GM12801 (cell line): ENCODE data around the gene NME4.

Experiments used
- CTCF ChIP-seq: IDR thresholded peaks from one replicate; pipeline ENCODE4 v1.5.1; 2011; ENCODE audit warnings: control low read depth; ENCODE audit not compliant: insufficient read length; ENCODE audit errors: extremely low read depth

The NME4 gene

GRCh38 chr16:380762-381011 lies 16.3 kb upstream of the NME4 start:
- TF ChIP-seq CTCF: no peak

- no peak for TF ChIP-seq CTCF
Measured at GRCh38 chr16:381012-381788, 15.8 kb upstream of the NME4 start.

GRCh38 chr16:381789-382717 lies 14.9 kb upstream of the NME4 start, which contains the start of gene PGAP6:
Gene PGAP6, minus strand, starts transcription at chr16:381978. Its CDS starts 157 bp downstream, at chr16:381821.
- TF ChIP-seq CTCF: no peak

- TF ChIP-seq CTCF: no peak
Measured at GRCh38 chr16:383326-384051, 13.5 kb upstream of the NME4 start.

- no peak for TF ChIP-seq CTCF
Measured at GRCh38 chr16:386641-387156, 10.3 kb upstream of the NME4 start.

GRCh38 chr16:389352-389751 lies 7.6 kb upstream of the NME4 start:
- no peak for TF ChIP-seq CTCF

- peak; percentile 9 for TF ChIP-seq CTCF
Measured at GRCh38 chr16:391885-392335, 5.1 kb upstream of the NME4 start.
